ENCODE results near the gene FRMD4B.

FRMD4B gene

GRCh38 chr3:69403454-69403853, 17.6 kb upstream of the FRMD4B start:
- no peak for DNase-seq

GRCh38 chr3:69400683-69401082, 14.8 kb upstream of the FRMD4B start:
- no peak for DNase-seq

- DNase-seq = no peak
These were observed 7.0 kb upstream of the FRMD4B start for GRCh38 chr3:69392850-69393249.

- DNase-seq = no peak
These were observed 6.5 kb upstream of the FRMD4B start for GRCh38 chr3:69392415-69392814.

DNA sequence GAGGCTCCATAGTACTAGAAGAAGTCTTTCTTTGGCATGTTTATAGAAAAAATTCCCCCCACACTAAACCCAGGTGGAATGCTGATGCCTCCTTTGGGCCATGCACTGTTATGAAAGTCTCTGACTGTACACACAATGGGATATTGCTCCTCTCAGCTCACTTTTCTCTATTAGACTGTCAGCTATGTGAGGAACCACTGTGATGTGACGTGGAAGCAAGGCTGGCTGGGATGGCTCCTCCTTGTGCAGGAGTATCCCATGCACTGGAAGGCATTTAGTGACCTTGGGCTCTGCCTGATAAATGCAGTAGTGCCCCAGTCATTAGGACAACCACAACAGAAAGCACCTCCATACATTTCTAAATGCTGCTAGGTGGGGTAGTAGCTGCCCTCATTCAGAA, 5.7 kb upstream of the FRMD4B start:
- no peak for DNase-seq

DNA sequence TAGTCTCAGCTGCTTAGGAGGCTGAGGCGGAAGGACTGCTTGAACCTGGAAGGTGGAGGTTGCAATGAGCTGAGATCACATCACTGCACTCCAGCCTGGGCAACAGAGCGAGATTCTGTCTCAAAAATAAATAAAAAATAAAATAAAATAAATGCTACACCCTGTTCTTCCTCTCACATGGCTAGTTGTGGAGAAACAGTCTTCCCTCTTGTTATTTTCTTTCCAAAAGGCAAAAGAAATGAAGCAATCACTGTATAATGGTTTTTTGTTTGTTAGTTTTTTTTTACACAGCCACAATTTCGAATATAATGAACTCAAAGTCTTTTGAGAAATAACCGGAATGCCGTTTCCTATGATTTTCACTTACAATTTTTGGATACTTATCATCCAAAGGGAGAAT, 4.9 kb upstream of the FRMD4B start:
- DNase-seq = no peak

DNA sequence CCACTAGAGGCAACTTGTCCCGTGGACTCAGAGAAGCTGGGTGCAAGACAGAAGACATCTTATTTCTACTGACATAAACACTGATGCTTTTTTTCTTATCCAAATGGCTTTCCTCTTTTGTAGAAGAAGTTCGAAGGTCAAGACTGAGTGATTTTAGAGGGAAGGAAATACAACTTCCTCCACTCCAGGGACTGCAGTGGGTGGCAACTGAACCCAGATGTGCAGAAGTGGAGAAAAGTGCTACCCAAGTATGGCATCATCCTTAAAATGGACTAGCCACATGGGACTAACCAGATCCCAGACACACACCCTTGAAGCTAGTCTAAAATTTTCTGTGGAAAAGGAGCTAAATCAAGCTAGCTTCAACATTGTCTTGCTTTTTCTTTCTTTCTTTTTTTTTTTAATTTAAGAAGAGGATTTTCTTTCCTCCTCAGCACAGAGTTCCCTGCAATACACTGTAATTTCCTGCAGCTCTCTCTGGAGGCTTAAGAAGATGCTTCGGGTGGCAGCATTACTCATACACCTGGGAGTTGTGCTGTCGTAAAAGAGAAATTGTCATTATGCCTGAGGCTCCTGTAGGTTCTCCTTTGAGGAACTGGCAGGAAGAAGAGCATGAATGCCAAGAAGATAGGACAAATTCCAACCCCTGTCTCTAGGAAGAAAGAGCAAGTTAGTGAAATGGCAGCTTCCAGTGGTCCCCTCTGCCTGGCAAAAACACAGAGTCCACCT, 3.8 kb upstream of the FRMD4B start:
- DNase-seq = no peak

DNA sequence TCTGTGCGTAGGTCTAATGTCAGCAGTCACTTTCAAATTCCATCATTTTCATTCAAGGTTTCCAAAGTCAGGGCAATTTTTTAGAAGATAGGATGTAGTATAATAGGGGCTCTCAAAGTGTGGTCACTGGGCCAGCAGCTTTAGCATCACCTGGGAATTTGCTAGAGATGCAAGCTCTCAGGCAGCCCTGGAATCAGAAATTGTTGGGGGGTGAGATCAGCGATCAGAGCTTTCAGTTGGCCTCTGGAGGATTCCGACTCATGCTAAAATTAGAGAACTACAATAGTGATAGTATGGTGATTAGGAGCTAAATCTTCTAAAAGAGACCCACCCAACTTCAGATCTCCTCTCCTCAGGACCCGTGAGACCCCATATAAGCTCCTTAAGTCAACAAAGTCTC, 2.4 kb upstream of the FRMD4B start:
- DNase-seq = no peak

DNA sequence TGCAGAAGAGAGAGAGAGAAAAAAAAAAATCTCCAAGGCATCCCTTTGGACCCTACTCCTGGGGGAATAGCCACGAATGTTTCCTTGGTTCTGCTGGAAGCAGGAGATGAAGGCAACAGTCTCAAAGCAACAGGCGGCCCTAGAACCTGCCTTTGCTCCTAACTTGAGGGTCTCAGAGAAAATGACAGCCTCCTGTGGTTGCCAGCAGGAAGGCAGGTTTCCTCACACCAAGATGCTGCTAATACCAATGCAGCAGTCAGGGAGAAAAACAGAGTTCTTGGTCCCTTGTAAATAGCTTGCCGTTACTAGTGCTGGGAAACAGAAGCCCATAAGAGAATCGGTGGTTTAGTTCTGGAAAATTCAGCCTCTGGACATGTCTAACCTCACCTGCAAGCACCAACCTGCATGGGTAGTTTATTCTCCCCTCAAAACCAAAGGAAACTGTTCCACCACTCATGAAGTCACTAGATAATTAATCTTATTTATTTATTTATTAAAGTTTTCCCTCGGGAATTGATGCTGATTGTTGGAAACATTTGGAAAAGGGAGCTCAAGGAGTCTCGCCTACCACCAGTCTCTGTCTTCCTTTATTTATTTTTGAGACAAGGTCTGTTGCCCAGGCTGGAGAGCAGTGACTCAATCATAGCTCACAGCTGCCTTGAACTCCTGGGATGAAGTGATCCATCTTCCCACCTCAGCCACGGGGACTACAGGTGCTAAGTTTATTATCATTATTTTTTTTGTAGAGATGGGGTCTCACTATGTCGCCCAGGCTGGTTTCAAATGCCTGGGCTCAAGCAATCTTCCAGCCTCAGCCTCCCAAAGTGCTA, 883 bp upstream of the FRMD4B start:
- DNase-seq = no peak

GRCh38 chr3:69385123-69385722, 665 bp downstream of the FRMD4B start:
- DNase-seq = no peak

GRCh38 chr3:69384326-69384725, 1.6 kb downstream of the FRMD4B start:
- DNase-seq = no peak

- DNase-seq = no peak
These were observed 6.2 kb downstream of the FRMD4B start for GRCh38 chr3:69379661-69380060.

- DNase-seq = no peak
These were observed 7.6 kb downstream of the FRMD4B start for GRCh38 chr3:69378112-69378802.

DNA sequence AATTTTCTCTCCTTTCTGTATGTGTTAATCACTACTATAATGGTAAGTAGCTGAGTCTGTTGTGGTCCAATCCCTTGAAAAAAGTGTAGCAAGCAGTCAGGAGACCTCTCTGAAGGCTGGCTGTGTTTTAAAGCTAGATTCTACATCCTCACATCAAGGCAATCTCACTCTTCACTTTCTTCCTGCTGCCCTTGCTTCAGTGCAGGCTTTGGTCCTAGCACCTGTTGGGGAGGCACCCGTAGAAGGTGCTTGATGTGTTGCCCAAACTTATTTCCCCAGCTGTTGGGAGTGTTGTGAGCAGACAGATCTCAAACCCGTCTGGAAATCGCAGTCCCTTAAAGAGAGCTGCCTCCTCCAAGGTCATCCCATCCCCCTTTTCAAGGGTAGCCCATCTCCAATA, 8.6 kb downstream of the FRMD4B start:
- DNase-seq = no peak

DNA sequence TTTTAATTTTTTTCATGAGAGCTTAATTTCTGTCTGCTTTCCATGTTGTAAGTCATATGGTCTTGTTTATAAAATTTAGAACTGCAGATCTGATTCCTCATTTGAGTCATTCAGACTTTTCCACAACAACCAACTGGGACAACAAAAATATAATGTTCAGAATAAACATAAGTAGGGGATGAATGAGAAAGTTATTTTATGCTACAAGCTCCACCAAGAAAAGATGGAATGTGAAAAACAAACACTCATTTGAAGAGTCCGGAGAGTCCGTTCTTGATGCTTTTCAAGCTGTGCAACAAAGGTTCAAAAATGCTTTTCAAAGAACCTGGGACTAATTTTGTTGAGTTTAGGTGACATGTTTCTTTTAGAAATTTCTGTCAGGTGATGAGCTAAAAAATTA, 9.2 kb downstream of the FRMD4B start:
- no peak for DNase-seq

GRCh38 chr3:69371816-69372215, 14.1 kb downstream of the FRMD4B start:
- no peak for DNase-seq

DNA sequence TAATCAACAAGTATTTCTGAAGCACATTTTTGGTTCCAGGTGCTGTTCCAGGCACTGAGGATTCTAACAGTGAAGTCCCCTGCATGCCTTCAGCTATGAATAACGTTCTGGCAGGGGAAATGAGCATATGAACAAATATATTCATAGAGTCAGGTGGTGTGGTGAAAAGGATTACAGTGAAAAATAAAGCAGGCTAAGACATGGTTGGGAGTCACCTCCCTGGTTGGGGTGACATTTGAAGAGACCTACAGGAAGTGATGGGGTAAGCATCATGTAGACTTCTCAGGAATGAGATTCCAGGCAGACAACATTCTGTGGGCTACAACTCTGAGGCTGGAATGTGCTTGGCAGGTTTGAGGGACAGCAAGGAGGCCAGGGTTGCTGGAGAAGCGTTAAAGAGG, 15.0 kb downstream of the FRMD4B start:
- DNase-seq = no peak

GRCh38 chr3:69370156-69370883, 15.6 kb downstream of the FRMD4B start:
- no peak for DNase-seq

GRCh38 chr3:69368129-69368741, 17.7 kb downstream of the FRMD4B start:
- no peak for DNase-seq

GRCh38 chr3:69367586-69367985, 18.3 kb downstream of the FRMD4B start:
- DNase-seq = no peak

- DNase-seq = no peak
These were observed 21.5 kb downstream of the FRMD4B start for GRCh38 chr3:69364354-69364753.

DNA sequence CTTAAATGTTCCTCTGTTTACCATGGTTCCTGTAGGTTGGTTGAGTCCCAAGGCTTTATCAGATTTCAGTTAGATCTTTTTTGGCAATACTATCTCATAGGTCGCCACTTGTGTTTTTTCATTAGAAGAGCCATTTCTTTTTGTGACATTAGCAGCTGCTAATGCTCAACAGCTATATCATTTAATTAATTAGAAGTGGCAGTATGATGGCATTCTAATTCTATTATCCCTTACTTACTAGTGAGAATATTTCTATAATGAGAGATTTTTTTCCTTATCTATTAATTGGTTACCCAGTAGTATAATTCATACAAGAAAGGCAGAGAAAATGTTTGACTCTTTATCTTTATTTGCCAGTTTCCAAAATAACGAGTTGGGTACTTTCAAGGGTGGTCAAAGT, 25.2 kb downstream of the FRMD4B start:
- DNase-seq = no peak
